Nephron progenitor cell (in vitro differentiated cells): ENCODE results near the gene NUDT16L1.
"Not testable (repeated sequence)": the region's sequence is repeated elsewhere in the genome, so short reads cannot be mapped to it uniquely, and the experiment has no call there.

Source experiments
- DNase-seq: peaks from one replicate; pipeline ENCODE4 v3.0.0; 2021
- H3K27ac Mint-ChIP-seq: 2 replicates; pipeline ENCODE4 v1.8.0; 2021; ENCODE audit warnings: mild to moderate bottlenecking, moderate library complexity, mixed read lengths
- H3K27me3 Mint-ChIP-seq: 2 replicates; pipeline ENCODE4 v1.8.0; 2021; ENCODE audit warnings: mild to moderate bottlenecking, low read depth, mixed read lengths; ENCODE audit not compliant: poor library complexity
- H3K36me3 Mint-ChIP-seq: 2 replicates; pipeline ENCODE4 v1.8.0; 2021; ENCODE audit warnings: low read depth, mixed read lengths
- H3K4me1 Mint-ChIP-seq: 2 replicates; pipeline ENCODE4 v1.8.0; 2021; ENCODE audit warnings: mixed read lengths
- H3K4me3 Mint-ChIP-seq: 2 replicates; pipeline ENCODE4 v1.8.0; 2021; ENCODE audit warnings: mild to moderate bottlenecking, moderate library complexity, mixed read lengths
- H3K9me3 Mint-ChIP-seq: 2 replicates; pipeline ENCODE4 v1.8.0; 2021; ENCODE audit warnings: mild to moderate bottlenecking, moderate library complexity, mixed read lengths
- CTCF ChIP-seq: fragments of 200-600 bp; sonication (generic); IDR thresholded peaks from 2 replicates; pipeline ENCODE4 v1.5.0; 2021; ENCODE audit warnings: antibody characterized with exemption

NUDT16L1 gene

GRCh38 chr16:4650443-4651074 lies 42.8 kb upstream of the NUDT16L1 start:
- H3K4me3 Mint-ChIP-seq, H3K27me3 Mint-ChIP-seq: not testable (repeated sequence)
- peak; percentile 56 for DNase-seq
- Mint-ChIP-seq H3K27ac (peak overlapping the region; percentile 93), H3K4me1 (peaks cover 11% of the 10 kb centered on the region), H3K9me3 (peaks cover 14% of the 10 kb centered on the region), H3K36me3 (peaks cover 38% of the 10 kb centered on the region)
- peak; percentile 71 for TF ChIP-seq CTCF

GRCh38 chr16:4651827-4652226 lies 41.5 kb upstream of the NUDT16L1 start:
- TF ChIP-seq CTCF, result no peak
- no peak for DNase-seq
- Mint-ChIP-seq H3K4me3 (no peak overlapping the region), H3K27me3 (no peaks in the 10 kb centered on the region), H3K36me3 (peaks cover 39% of the 10 kb centered on the region), H3K4me1 (peaks cover 11% of the 10 kb centered on the region), H3K27ac (peak overlapping the region; percentile 74), H3K9me3 (peaks cover 14% of the 10 kb centered on the region)

DNA sequence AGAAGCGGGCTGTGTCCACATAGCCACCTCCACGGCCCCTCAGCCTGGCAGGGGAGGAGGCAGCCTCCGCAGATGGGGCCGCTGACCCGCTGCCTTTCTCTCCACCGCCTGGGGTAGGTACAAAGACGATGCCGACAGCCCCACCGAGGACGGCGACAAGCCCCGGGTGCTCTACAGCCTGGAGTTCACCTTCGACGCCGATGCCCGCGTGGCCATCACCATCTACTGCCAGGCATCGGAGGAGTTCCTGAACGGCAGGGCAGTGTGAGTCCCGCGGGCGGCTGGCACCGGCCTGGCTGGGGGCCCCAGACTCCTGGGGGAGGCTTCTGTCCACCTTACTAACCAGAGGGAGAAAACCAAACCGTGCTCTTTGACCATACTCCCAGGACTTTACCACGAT lies 40.8 kb upstream of the NUDT16L1 start:
- DNase-seq, result no peak
- no peak for TF ChIP-seq CTCF
- Mint-ChIP-seq H3K36me3 (peaks cover 33% of the 10 kb centered on the region), H3K4me1 (peaks cover 11% of the 10 kb centered on the region), H3K27ac (peak overlapping the region; percentile 97), H3K27me3 (no peaks in the 10 kb centered on the region), H3K4me3 (no peak overlapping the region), H3K9me3 (peaks cover 11% of the 10 kb centered on the region)

DNA sequence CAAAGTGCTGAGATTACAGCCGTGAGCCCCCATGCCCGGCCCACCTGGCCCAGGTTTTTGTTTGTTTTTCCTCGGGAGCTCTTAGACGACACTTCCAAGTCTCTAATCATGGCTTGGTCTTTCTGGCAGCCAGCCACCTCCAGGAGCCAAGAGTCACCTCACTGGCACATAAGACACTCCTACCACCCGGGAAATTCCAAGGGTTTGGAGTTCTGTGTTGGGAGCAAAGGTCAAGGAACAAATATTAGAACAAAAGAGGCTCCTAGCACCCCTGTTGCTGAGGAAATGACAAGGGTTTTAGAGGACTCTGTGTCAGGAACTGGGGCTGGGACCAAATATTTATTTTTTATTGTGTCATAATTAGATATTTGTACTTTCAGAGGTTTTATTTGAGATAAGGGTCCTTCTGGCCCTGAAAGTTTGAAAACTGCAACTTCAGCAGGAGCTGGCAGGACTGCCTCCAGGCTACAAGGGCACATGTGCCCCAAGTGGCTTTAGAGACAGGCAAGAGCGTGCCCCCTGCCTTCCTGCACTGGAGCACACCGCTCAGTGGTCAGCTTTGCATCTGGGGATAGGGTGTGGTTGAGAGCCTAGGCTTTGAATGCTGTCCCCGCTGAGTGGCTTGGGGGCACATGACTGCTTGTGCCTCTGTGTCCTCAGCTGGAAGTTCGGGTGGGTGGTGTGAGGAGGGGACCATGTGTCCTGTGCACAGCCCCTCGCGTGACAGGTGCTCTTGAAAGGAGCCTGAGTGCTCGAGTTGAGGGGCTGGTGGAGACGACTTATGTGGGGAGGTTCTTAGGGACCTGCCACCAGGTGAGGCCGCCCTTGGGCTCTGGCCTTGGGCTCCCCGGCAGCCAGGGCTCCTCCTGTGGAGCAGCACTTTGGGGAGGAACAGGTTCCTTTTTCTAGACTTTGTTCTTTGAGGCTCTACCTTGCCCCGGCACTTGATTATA lies 39.1 kb upstream of the NUDT16L1 start:
- H3K4me1 Mint-ChIP-seq, result peaks cover 16% of the 10 kb centered on the region
- H3K27ac Mint-ChIP-seq, result peak overlapping the region; percentile 29
- DNase-seq, result no peak
- peaks cover 3% of the 10 kb centered on the region for H3K9me3 Mint-ChIP-seq
- H3K36me3 Mint-ChIP-seq, result peaks cover 23% of the 10 kb centered on the region
- TF ChIP-seq CTCF, result no peak
- no peaks in the 10 kb centered on the region for H3K27me3 Mint-ChIP-seq
- no peak overlapping the region for H3K4me3 Mint-ChIP-seq

GRCh38 chr16:4654964-4655590 lies 38.3 kb upstream of the NUDT16L1 start:
- DNase-seq, result no peak
- H3K27me3 Mint-ChIP-seq, result no peaks in the 10 kb centered on the region
- no peak for TF ChIP-seq CTCF
- no peak overlapping the region for H3K4me3 Mint-ChIP-seq
- H3K9me3 Mint-ChIP-seq, result no peaks in the 10 kb centered on the region
- peaks cover 24% of the 10 kb centered on the region for H3K4me1 Mint-ChIP-seq
- peaks cover 19% of the 10 kb centered on the region for H3K36me3 Mint-ChIP-seq
- H3K27ac Mint-ChIP-seq, result no peak overlapping the region
